ENCODE results near the gene TSEN54.

TSEN54 gene

GRCh38 chr17:75488693-75489510 is 27.4 kb upstream of the TSEN54 start:
- no peak for DNase-seq (ENCODE audit: low read depth)
- no peak overlapping the region for H3K4me3 ChIP-seq (ENCODE audit: low read depth, low read length)
- no peak for TF ChIP-seq CTCF (conservative IDR thresholded peaks at IDR 0.05; ENCODE audit: low read depth, low read length)

GRCh38 chr17:75489511-75489955 is 26.8 kb upstream of the TSEN54 start:
- no peak for DNase-seq (ENCODE audit: low read depth)
- TF ChIP-seq CTCF (conservative IDR thresholded peaks at IDR 0.05; ENCODE audit: low read depth, low read length): no peak
- H3K4me3 ChIP-seq (ENCODE audit: low read depth, low read length): no peak overlapping the region

GRCh38 chr17:75490173-75490743 is 26.1 kb upstream of the TSEN54 start:
- DNase-seq (ENCODE audit: low read depth): no peak
- TF ChIP-seq CTCF (conservative IDR thresholded peaks at IDR 0.05; ENCODE audit: low read depth, low read length): no peak

GRCh38 chr17:75490953-75491649 is 25.2 kb upstream of the TSEN54 start:
- no peak for DNase-seq (ENCODE audit: low read depth)
- TF ChIP-seq CTCF (conservative IDR thresholded peaks at IDR 0.05; ENCODE audit: low read depth, low read length): no peak
- H3K4me3 ChIP-seq (ENCODE audit: low read depth, low read length): no peak overlapping the region

More at GRCh38 chr17:75490173-75490743, 26.1 kb upstream of the TSEN54 start:
- no peak overlapping the region for H3K4me3 ChIP-seq (ENCODE audit: low read depth, low read length)

GRCh38 chr17:75491680-75492079 is 24.6 kb upstream of the TSEN54 start:
- TF ChIP-seq CTCF (conservative IDR thresholded peaks at IDR 0.05; ENCODE audit: low read depth, low read length): no peak
- no peak overlapping the region for H3K4me3 ChIP-seq (ENCODE audit: low read depth, low read length)
- no peak for DNase-seq (ENCODE audit: low read depth)

GRCh38 chr17:75492555-75493168 is 23.7 kb upstream of the TSEN54 start:
- no peak for TF ChIP-seq CTCF (conservative IDR thresholded peaks at IDR 0.05; ENCODE audit: low read depth, low read length)
- no peak overlapping the region for H3K4me3 ChIP-seq (ENCODE audit: low read depth, low read length)

More at GRCh38 chr17:75492555-75493168, 23.7 kb upstream of the TSEN54 start:
- no peak for DNase-seq (ENCODE audit: low read depth)
